GM18502 (cell line): ENCODE data around the gene OPRM1.

ENCODE experiments used
- ATAC-seq: cut with Tn5 transposase; IDR thresholded peaks from one replicate; pipeline ENCODE4 v1.9.1; 2021; ENCODE audit warnings: mild to moderate bottlenecking; ENCODE audit not compliant: unreplicated experiment, poor library complexity

Gene OPRM1

GRCh38 chr6:154039231-154039842, at the start of gene OPRM1:
OPRM1 (plus strand) TSS chr6:154039240; CDS start chr6:154039545, 305 bp downstream.
- no peak for ATAC-seq

GRCh38 chr6:153989989-153990388, 49.1 kb upstream of the OPRM1 start:
- ATAC-seq: no peak

DNA sequence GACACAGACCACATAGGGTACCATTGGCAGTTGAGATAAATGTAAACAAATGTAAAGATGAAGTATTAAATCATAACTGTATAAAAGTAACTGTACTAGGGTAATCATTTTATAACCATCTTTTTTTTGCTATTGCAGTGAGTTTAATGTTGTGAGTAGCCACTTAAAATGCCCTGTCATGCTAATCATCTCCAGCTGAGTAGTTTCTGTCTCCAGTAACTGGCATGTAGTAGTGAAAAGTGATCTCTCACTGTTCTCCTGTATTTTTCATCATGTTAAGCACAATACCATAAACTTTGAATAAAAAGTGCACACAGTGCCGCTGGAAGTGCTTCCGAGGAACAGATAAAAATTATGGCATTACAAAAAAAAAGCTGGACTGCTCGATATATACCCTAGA, 45.0 kb upstream of the OPRM1 start:
- ATAC-seq: no peak

- no peak for ATAC-seq
Observed at GRCh38 chr6:153994811-153995210, 44.2 kb upstream of the OPRM1 start.

- no peak for ATAC-seq
Observed at GRCh38 chr6:153997221-153997620, 41.8 kb upstream of the OPRM1 start.

GRCh38 chr6:154001494-154002285, 37.4 kb upstream of the OPRM1 start:
- ATAC-seq: no peak

DNA sequence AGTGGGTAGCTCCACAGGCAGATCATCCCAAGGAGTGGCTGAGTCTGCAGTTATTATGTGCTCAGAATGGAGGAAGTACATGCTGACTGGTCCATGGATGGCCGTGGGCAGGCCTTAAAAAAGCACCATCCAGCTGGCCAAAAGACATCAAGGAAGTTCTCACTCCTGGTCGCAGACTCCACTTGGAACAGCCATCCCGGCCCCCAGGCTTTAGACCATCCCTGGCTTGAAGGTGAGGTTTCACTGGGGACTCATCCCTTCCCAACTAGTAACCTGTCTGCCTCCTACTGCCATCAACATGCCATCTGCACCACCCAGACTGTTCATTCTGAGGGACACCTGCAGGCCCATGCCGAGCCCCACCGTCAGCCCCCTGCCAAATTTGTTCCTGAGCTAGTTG, 36.1 kb upstream of the OPRM1 start:
- no peak for ATAC-seq

GRCh38 chr6:154010371-154010770, 28.7 kb upstream of the OPRM1 start:
- ATAC-seq: no peak

DNA sequence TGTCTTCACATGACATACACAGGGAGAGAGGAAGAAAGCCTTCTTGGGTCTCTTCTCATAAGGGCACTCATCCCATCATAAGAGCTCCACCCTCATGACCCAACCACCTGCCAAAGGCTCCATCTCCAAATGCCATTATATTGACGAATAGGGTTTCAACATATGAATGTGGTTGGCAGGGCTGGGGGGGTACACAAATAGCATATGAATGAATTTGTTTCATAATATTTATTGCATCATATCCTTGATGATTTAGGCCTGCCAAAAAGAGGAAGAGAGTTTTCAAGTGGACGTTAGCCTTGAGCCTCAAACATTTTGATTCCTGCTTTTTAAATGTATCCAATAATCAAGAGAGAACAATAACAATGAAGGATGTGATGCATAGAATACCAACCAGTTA, 26.2 kb upstream of the OPRM1 start:
- ATAC-seq: no peak

DNA sequence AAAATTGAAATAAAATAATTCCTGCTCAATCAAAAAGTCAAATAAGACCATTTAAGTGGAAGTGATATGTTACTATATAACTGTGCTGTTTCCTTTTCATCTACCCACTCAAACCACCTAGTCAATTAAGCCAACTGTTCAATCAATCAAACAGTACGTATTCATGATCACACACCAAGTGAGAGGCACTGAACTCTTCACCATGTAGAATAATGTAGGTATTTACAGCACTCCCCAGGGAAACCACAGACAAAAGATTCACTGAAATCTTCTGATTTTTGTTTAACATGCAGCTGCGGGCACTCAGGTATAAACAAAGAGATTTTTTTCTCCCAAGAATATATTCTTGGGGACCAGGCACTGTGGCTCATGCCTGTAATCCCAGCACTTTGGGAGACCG, 21.3 kb upstream of the OPRM1 start:
- no peak for ATAC-seq

GRCh38 chr6:154030646-154031045, 8.4 kb upstream of the OPRM1 start:
- no peak for ATAC-seq

GRCh38 chr6:154041001-154041400, 2.0 kb downstream of the OPRM1 start:
- no peak for ATAC-seq

DNA sequence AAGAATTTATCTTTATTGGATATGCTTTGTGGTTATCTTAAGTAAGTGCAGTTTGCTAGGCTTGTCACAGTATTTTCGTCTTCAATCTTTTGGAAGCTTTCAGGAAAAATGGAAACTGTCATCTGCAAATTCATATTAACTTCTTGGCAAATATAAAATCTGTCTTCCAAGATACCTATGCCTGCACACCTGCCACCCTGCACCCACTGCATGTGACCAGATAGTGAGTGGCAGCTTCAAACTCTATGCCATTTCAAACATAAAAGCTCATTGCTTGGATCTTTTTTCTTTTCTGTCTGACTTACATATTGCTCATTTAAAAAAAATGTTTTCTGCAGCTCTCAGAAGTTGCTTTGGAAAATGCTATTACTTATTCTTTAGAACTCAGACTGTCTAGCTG, 14.1 kb downstream of the OPRM1 start:
- ATAC-seq: no peak

DNA sequence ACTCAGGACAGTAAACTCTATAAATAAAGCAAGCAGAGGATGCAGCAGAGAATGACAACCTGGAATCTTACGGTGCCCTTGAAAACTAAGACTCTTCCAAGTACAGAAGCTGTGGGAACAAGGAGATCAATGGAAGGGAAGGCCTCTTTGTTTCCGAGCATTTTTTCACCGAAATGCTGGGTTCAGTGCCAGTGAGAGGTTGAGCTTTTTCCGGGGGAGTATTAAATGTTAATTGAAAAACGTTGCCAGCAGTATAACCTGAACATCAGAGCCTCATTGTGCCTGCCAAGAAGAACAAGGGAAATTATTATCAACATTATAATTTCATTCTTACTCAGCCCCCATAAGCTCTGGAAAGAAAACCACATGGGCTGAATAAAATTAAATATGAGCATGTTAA, 17.5 kb downstream of the OPRM1 start:
- no peak for ATAC-seq

- no peak for ATAC-seq
Observed at GRCh38 chr6:154057098-154057497, 18.1 kb downstream of the OPRM1 start.

DNA sequence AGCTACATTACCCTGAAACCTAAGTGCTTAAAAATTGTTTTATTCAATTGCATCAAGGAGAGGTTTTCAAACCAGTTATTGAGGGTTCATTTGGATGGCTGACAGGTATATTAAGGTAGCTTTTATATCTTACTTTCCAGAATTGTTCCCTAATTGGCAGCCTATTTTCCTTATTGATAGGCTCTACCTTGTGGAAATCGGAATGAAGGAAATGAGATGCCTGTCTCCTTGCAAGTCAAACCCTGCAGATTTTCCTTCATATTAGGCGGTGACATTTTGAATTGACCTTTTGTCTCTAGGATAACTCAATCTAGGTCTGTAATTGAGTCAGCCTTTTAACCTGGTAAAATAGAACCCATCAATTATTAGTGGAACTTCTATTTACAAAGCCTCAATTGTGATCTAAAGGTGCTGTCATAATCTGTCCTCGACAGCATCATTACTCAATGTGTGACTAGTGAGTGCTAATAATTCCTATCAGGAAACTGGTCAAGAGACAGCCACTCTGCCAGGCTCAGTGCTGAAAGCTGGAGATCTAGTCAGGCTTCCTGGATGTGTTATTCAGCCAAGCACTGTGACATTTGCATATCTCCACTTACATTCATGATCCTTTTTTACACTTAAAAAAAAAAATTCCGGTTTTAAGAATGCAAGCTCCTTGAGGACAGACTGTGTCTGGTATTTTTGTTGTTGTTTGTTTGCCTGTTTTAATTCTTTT, 20.1 kb downstream of the OPRM1 start:
- ATAC-seq: no peak

DNA sequence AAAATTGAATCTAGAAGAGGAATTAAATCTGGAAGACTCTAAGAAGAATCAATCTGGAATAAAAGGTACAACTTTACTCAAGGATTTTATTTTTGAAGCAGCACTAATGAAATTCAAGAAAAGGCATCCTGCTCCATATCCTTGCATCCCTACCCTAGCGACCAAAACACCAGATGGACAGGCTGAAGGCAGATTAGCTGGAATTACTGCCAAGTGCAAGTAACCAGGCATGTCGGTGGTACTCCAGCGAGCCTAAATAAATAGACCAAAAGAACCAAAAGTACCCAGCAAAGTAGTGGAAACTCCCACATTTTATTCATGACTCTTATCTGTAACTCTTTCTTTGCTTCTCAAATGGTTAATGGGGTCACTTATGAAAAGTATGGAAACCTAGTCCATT, 21.0 kb downstream of the OPRM1 start:
- no peak for ATAC-seq

DNA sequence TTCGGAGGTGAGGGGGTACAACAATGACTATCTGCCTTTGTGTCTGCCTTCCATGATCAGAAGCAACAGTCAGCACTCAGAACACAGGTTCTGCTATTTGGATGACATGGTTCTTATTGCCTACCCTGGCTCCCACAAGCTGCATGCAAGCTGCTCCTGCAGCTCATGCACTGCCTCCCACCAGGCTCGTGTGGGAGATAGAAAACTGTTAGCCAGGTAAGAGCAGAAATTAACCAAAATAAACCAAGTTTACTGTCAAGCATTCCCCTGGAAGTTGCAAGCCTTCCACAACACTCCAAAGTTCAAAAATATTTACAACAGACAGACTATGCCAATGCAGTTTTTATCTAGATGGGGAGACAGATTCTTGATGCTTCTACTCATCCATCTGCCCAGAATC, 31.0 kb downstream of the OPRM1 start:
- ATAC-seq: no peak

- ATAC-seq: no peak
Observed at GRCh38 chr6:154070657-154071056, 31.6 kb downstream of the OPRM1 start.

- no peak for ATAC-seq
Observed at GRCh38 chr6:154071236-154071635, 32.2 kb downstream of the OPRM1 start.

GRCh38 chr6:154071711-154072110, 32.7 kb downstream of the OPRM1 start:
- ATAC-seq: no peak
